ENCODE measurements around the gene PLA2G12A.

The PLA2G12A gene

GRCh38 chr4:109676886-109677285 is 53.0 kb downstream of the PLA2G12A start:
- DNase-seq (ENCODE audit: low spot score) = no peak

- no peak for DNase-seq (ENCODE audit: low spot score)
These were observed 54.0 kb downstream of the PLA2G12A start for GRCh38 chr4:109675843-109676242.

GRCh38 chr4:109675181-109675580 is 54.7 kb downstream of the PLA2G12A start:
- no peak for DNase-seq (ENCODE audit: low spot score)

- DNase-seq (ENCODE audit: low spot score) = no peak
These were observed 56.6 kb downstream of the PLA2G12A start for GRCh38 chr4:109673303-109673702.

GRCh38 chr4:109672169-109672930 is 57.5 kb downstream of the PLA2G12A start:
- no peak for DNase-seq (ENCODE audit: low spot score)

- no peak for DNase-seq (ENCODE audit: low spot score)
These were observed 58.5 kb downstream of the PLA2G12A start for GRCh38 chr4:109671350-109671749.

- no peak for DNase-seq (ENCODE audit: low spot score)
These were observed 63.9 kb downstream of the PLA2G12A start for GRCh38 chr4:109665783-109666485.

GRCh38 chr4:109662771-109663170 is 67.1 kb downstream of the PLA2G12A start:
- DNase-seq (ENCODE audit: low spot score) = no peak

- no peak for DNase-seq (ENCODE audit: low spot score)
These were observed 67.8 kb downstream of the PLA2G12A start for GRCh38 chr4:109662116-109662515.
